HG03575 (cell line): ENCODE data around the gene DPH2.

Experiments
- ATAC-seq: cut with Tn5 transposase; IDR thresholded peaks from one replicate; pipeline ENCODE4 v1.9.1; 2021; ENCODE audit not compliant: unreplicated experiment, insufficient number of reproducible peaks, low FRiP score; ENCODE audit errors: extremely low read depth

Gene DPH2

DNA sequence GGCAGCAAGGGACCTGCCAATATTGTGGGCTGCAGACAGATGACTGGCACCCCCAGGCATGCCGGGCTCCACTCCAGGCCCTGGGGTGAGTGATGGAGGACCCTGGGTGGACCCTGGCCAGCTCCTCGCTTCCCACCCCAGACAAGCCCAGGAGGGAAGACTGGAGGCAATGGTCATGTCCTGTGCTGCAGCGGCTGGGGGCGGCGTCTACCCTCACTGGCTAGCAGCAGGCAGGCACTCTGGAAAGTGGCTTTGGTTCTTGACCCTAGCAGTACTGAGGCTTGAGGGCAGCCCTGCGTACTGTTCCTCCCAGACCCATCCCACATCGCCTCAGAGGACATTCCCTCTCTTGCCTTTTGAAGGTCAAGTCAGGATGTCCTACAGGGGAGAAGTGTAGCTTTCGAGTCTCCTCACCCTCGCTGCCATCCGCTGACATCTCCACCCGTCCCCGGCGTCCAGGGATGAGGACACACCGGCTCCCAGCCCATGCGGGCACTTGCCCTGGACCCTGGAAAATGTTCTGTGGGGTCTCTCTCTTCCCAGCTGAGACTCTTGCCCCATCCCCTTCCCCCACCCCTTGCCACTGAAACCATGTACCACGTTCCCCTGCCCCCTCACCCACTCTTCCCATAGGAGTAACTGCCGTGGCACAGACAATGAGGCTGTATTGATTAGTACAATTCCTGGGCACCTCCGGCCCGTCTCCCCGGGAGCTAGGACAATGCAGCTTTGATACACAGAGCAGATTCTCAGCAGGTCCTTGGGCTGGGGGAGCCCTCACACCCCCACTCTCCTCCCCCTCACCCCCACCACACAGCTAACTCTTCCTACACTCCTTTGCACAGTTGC is 46.5 kb downstream of the DPH2 start:
- ATAC-seq = no peak

DNA sequence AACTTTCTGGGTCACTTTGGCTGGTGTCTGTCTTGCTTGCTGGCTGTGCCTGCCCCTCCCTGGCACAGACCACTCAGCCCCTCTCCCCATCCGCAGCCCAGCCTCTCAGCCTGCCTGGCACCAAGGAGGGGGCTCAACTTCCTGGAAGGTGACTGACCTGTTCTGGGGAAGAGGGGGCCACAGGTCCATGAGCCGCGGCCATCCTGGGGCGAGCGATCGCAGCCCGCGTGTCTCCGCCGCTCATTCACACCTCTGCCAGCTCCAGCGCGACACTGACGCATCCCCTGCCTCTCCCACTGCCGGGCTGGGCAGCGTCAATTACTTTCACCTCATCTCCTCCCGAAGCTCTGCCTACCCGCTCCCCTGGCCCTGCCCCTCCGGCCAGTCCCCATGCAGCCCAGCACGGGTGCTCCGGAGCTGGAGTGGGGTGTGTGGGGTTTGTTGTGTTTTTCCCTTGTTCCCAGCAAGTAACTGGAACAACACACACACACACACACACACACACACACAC is 47.1 kb downstream of the DPH2 start:
- ATAC-seq = no peak

DNA sequence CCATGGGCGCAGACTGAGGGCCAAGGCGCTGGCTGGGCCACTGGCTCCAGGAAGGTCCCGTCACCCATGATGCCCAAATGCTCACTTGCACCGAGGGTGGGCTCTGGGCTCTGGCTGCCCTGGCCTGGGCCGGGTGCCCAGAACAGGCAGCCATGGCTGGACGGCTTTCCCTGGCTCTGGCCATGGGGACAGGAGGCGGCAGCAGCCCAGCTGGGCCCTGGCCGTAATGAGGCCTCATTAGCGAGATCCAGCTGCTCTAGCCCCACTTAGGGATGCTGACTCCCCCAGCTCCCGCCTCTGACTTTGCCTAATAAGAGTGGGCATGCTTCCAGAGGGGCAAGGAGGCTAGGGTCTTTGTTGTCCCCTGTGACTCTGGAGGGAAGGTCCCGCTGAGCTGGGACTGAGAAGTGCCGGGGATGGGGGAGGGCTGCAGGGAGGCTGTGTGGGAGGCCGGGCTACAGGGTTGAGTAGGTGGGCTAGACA is 49.7 kb downstream of the DPH2 start:
- no peak for ATAC-seq

DNA sequence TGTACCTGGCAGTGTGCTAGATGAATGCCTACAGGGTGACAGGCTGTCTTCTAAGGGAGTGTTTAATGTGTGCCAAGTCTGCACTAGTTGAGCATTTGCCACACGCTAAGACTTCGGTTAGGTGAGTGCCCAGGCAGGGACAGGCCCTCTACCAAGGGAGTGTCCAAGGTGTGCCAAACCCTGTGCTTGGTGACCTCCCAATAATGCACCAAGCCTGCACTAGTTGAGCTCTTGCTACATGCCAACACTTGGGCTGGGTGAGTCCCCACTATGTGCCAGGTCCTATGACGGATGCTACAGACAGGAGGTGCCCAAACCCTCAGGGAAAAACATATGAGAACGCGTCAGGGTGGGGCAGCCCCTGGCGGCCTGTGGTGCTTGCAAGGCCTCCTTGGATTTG is 50.7 kb downstream of the DPH2 start:
- no peak for ATAC-seq

DNA sequence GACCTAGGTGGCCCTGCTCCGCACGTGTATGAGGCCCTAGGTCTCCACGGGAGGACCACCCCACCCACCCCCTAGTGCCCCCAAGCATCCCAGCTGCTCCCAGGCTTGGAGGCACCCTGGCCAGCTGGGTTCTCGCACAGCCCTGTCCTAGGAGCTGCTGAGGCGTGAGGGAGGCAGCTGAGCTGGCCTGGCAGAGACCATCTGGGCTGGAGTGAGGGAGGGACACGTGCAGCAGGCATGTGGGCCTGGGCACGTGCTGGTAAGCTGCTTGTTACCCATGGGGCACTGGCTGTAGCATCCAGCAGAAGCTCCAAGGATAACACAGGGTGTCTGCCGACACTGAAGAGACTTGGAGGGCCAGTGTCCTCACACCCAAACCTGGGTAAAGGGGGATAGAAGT is 51.3 kb downstream of the DPH2 start:
- ATAC-seq = no peak

DNA sequence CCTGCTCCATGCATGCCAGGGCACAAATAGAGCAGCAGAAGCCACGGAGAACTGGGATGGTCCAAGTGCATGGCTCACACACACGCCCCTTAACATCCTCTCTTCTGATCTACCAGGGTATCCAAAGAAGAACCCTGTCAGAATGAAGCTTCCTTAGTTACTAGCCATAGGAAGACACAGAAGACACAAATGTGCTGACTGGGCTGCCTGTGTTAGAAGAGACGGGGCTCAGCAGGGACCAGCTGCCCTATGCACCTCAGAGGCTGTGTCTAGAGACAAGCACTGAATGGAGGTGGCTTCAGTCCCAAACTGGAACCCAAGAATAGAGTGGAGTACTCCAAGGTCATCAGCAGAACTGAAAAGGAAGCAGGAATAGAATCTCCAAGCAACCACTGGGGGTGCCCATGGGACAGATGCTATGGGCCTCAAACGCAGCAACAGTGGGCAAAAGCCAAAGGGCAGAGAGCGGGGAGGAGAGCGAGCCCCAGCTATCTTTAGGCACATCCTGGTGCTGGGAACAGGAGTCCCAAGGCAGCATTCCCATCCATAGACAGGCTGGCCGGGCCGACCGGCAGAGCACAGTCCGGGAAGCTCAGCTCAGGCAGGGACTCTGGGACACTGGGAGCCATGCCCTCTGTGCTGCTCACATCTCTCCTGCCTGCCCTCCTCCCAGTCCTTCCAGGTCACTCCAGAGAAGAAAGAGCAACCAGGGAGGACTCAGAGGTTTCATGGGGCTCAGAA is 51.9 kb downstream of the DPH2 start:
- no peak for ATAC-seq
